HG03280 (cell line): ENCODE results near the gene GIMAP7.
"Not testable (repeated sequence)": the region's sequence is repeated elsewhere in the genome, so short reads cannot be mapped to it uniquely, and the experiment has no call there.

Source experiments
- ATAC-seq: cut with Tn5 transposase; IDR thresholded peaks from one replicate; pipeline ENCODE4 v1.9.1; 2021; ENCODE audit warnings: mild to moderate bottlenecking, moderate library complexity; ENCODE audit not compliant: unreplicated experiment

The GIMAP7 gene

DNA sequence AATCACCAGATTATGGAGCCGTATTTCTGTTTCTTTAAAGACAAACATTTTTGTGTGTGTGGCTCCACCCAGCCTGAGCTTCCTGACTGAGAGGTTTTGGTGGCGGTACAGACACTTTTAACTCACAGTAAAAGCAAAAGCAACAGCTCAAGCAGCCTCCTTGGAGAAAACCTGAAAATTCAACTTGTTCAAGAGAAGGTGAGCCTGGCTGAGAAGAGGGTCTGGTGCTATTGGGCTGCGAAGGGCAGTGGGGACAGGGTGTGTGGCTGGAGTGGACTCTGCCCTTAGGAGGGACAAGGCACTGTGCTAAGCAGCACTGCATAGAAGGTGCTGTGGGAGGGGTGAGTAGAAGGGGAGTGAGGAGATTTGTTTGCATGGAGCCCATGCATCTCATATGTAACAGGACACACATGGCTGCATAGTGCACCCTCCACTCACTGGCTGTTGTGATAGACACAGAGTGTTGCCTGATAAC lies at the start of gene GIMAP7:
GIMAP7 (plus strand) TSS at position 125 of the 475 bp plus-strand sequence. CDS start 5,103 bp downstream, outside the sequence.
- ATAC-seq = peak; percentile 59

DNA sequence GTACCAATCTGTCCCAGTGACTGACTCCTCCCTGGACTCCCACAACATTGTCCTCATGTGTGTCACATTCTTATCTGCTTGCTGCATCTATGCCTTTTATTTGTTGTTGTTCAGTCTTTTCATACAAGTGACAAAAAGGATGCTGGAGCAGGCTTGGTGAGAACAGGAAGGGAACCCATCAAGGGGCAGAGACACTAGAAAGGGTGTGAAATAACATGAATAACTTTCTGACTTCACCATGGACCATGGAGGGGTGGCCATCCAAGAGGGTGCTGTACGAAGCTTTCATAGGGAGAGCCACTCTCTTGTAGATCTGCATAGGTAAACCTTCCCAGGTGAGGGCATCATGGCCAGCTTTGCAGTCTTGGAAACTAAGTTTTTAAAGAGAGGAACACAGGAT lies 49.7 kb upstream of the GIMAP7 start:
- no peak for ATAC-seq

DNA sequence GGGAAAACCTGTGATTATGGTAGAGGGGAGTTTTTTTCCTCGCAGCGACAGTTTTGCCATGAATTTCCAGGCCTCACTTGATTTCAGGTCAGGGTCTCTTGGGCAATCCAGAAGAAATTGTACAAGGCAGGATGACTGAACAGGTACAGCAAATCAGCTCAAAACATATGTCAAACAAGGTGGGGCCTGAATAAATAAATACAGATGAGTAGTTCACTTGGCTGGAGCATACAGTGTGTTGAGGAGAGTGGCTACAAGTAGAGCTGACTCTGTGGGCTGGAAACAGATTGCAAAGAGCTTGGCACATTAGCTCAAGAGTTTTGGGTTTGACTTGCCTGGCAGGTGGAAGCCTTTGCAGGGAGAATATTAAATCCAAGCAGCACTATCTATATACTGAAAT lies 49.3 kb upstream of the GIMAP7 start:
- ATAC-seq = no peak

DNA sequence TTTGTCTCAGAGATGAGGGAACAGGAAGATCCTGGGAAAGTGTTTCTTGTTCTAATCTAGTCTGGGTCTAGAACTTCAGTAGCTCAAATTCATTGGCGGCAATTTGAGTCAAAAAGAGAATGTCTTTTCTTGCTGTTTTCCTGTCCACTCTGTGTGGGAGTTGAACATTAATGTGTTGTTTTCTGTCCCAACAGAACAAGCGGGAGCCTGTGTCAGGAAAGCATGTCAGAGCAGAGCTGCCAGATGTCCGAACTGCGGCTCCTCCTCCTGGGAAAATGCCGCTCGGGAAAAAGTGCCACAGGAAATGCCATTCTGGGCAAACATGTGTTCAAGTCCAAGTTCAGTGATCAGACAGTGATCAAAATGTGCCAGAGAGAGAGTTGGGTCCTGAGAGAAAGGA lies 48.2 kb upstream of the GIMAP7 start:
- ATAC-seq = no peak

DNA sequence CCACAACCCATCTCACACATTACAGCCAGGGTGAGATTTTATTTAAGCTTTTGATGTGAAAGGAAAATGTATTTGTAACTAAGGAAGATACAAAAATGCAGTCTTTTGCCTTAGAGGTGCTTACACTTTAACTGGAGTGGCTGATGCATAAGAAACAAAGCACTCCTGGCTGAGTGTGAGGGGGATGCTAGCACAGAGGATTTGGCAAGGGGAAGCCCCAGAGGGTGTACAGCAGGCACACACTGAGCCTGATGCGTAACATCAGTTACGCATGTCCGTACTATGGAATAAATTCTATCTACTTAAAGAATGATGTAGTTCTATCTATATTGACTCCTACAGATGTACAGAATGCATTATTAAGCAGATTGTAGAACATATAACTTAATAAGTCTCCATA lies 46.4 kb upstream of the GIMAP7 start:
- no peak for ATAC-seq

DNA sequence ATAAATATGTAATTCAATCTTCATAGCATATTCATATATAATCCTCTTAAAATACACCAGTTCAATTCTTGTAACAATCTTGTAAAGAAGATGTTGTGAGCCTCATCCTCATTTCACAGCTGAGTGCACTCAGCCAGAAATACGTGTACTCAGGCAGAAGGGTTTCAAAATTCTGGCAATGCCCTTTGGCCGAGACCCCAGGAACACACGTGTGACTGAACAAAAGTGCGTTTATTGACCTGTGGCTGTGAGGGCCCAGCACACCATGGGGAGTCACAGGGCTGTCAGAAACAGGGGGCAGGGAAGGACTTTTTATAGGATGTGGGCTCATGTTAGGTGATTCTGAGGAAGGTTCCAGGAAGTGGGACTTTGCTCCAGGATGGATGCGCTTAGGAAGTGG lies 42.8 kb upstream of the GIMAP7 start:
- ATAC-seq = no peak

DNA sequence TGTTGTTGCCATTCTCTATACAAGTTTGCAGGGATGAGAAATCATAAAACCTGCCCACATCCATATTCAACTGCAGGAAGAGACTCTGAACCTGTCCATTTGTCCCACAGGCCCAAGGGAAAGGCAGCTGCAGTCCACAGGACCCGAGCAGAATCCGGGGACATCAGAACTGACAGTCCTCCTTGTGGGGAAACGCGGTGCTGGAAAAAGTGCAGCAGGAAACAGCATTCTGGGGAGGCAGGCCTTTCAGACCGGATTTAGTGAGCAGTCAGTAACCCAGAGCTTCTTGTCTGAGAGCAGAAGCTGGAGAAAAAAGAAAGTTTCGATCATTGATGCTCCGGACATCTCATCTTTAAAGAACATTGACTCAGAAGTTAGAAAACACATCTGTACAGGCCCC lies 40.8 kb upstream of the GIMAP7 start:
- ATAC-seq = no peak

DNA sequence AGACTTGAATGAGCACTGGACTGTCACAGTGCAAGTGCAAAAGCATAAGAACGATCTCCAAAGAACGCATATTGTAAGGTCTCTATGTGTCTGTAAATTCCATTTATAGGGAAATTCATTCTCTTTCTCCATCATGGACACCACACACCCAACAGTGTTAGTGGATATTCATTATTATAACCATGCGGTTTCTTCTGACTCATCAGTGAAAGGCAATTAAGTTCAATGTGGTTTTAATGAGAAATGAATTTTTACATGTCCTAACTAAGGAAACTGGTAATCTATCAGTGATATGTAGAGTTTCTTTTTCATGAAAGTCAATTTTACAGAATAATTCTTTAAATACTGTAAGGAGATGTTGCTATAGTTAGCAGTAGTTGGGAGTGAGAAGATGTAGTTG lies 38.4 kb upstream of the GIMAP7 start:
- ATAC-seq = no peak

DNA sequence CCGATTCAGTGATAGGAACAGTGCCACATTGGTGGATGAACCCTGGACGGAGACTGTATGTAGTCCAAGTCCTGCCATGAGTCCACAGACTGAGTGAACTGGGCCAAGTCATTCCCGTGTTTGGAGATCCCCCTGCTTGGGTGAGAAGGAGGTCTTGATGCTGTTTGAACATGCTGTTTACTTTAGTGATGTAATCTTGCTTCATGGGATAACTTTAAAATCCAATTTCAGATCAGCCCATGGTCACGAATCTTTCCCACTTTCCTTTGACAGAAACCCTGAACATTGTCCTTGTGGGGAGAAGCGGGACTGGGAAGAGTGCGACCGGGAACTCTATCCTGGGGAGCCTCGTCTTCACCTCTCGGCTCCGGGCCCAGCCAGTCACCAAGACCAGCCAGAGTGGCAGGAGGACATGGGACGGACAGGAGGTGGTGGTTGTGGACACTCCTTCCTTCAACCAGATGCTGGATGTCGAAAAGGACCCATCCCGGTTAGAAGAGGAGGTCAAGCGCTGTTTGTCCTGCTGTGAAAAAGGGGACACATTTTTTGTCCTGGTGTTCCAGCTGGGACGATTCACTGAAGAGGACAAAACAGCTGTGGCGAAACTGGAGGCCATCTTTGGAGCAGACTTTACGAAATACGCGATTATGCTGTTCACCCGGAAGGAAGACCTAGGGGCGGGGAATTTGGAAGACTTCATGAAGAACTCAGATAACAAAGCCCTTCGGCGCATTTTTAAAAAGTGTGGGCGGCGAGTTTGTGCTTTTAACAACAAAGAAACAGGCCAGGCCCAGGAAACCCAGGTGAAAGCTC lies 37.6 kb upstream of the GIMAP7 start:
- ATAC-seq = no peak

DNA sequence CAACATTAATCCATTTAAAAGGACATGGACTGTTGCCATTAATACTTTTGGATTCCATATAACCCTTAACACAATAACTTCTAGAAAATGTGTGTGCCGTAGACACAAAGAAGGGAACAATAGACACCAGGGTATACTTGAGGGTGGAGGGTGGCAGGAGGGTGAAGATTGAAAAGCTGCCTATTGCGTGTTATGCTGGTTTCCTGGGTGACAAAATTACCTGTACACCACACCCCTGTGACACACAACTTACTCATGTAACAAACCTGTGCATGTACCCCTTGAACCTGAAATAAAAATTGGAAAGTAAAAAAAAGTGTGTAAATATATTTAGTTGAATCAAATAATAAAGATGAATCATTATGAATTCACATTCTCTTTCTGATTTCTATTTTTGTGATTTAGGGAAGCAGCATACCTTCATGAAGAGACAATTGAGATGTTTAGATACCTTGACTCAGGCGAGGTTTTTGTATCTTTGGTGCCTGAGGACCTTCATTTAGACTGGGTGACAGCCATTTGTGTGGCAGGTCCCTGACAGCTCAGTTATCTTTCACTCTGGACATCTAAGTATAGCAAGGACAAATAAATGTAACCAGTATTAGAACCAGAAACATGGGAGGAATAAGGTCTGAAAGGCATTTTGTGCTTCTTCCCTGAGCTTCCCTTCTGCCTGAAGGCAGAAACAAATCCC lies 35.5 kb upstream of the GIMAP7 start:
- no peak for ATAC-seq

DNA sequence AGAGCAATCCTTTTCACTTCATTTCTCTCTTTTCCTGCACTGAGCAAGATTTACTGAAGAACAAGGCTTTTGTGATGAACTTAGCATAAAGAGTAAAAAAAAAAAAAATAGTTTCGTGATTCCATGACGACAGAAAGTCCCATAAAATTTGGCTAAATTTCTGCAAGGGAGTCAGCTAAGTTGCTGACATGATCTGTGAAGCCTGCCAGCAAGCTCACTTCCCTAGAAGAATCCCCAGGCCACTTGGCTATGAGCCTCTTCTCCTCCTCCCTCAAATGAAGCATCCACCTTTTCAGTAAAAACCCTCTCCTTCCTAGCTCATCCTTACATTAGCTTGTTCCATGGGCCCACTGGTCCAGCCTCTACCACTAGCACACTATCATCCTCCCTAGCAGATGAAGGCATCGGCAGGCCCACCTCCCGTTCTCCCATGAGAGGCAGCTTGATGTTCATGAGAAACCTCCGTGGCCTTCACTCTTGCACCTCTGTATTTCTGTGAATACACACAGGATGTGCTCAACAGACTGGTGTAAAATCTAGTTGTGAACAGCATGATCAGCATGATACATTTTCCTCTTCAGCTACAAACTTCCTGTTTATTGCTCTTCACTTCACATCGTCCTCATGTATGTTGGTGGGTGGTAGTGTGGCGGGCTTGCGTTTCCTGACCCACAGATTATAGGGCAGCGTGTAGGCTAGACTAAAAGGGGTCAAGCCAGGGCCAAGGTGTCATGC lies 33.3 kb upstream of the GIMAP7 start:
- no peak for ATAC-seq

DNA sequence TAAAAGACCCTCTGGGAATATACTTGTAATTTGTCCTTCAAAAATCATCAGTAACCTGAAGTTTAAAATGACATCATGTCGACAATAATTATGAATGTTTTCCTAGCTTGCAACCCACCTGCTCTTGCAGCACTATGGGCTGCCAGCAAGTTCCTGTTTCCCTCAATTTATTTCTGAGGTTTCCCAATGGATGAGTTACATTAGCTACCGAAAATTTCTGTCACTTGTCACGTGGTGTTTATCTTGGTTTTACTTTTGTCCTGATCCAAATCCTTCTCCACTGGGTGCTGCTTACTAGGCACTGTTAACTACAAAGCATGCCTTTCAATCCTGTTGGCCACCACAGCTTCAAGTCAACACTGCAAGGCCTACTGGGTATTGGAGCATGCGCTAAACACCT lies 32.8 kb upstream of the GIMAP7 start:
- ATAC-seq = no peak

DNA sequence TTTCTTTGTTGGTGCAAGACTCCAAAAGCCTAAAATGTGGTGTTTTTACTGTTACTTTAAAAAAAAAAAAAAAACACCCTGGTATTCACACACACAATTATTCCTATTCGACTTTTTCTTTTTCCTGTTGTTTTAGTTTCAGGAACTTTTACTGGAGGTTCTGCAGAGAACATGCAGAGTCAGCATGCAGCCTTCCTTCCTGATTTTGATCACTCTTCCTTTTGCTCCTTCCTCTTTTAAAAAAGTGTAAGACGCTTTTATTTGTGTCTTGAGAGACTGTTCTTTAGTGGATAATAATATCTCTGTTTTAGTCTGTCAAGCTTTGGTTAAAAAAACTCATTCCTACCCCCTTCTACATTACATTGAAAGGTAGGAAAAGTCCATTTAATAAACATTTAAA lies 31.2 kb upstream of the GIMAP7 start:
- not testable (repeated sequence) for ATAC-seq

DNA sequence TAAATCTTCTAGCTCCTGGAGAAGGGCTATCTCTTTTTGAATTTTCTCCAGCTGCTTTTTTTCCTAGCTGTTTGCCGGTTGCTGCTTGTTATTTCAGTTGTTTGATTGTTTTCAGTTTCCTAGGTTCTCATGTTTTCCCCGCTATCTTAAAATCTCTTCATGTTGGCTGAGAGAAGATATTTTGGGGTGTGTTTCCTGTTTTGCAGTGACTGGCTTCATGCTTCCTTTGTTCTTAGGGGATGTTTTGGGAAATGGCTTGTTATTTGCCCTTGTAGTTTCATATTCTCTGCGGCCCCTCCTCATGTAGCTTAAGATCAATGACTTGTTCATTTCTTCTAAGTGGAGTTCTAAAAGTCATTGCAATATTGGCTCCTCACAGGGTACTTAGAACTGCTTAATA lies 30.6 kb upstream of the GIMAP7 start:
- not testable (repeated sequence) for ATAC-seq

DNA sequence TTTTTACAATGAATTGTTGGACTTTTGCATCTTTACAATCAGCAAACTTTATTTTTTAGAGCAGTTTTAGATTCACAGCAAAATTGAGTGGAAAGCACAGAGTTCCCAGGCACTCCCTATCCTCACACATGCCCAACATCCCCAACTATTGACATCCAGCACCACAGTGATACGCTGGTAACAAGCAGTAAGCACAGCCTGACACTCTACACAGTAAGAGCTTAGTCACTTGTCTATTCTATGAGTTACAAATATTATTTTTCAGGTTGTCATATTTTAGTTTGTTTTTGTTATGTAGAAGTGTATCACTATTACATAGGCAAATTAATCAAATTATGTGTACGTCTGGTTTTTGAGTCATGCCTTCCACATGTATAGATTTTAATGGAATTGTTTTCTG lies 27.0 kb upstream of the GIMAP7 start:
- no peak for ATAC-seq

DNA sequence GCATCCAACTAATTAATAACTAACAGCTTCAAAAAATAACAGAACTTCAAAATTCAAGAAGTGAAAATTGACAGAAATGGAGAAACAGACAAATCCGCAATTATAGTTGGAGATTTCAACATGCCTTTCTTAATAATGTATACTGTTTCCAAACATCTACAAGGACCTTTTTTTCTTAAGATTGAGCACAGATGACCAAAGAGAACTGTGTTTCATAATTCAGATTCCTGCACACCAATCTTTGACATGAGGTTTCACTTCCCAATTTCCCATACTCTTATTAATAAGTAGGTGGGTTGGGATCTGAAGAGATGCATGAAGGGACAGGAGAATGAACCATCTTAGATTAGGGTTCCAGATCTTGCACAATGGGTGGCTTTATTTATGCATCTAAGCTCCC lies 24.9 kb upstream of the GIMAP7 start:
- ATAC-seq = no peak

DNA sequence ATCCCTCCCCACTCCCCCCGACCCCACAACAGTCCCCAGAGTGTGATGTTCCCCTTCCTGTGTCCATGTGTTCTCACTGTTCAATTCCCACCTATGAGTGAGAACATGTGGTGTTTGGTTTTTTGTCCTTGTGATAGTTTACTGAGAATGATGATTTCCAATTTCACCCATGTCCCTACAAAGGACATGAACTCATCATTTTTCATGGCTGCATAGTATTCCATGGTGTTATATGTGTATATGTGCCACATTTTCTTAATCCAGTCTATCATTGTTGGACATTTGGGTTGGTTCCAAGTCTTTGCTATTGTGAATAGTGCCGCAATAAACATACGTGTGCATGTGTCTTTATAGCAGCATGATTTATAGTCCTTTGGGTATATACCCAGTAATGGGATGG lies 21.2 kb upstream of the GIMAP7 start:
- not testable (repeated sequence) for ATAC-seq

DNA sequence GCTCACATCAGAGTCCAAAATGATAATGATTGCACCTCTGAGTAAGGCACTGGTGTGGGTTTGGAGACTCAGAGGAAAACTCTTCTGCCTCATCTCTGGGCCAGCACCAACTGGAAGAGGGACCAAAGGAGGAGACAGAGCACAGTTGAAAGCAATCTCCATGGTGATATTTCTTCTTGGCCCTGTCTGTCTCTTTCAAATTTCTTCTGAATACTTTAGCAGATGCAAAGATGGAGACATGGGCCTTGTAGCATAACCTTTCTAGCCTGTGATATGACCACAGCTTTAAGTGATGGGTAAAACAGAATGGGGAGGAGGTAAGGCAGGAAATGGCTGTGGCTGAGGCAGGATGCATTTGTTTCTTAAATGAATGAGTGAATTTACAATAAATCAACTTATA lies 12.2 kb upstream of the GIMAP7 start:
- ATAC-seq = no peak

DNA sequence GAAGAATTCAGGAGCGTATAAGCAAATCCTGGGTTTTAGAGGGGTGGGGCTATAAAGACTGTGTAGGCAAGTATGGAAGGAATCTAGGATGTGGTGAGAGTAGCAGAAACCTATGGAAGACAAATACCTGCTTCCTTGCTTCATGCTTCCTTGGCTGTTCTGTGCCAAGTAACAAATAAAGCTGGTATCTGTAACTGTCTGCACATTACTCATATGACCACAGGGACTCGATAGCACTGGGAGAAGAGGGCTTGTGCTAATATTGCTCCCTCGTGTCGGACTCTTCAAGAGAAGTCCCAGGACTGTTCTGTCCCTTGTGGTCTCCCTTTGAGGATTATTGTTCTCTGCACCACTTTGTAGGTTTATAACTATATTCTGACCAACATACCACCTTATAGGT lies 11.5 kb upstream of the GIMAP7 start:
- no peak for ATAC-seq

DNA sequence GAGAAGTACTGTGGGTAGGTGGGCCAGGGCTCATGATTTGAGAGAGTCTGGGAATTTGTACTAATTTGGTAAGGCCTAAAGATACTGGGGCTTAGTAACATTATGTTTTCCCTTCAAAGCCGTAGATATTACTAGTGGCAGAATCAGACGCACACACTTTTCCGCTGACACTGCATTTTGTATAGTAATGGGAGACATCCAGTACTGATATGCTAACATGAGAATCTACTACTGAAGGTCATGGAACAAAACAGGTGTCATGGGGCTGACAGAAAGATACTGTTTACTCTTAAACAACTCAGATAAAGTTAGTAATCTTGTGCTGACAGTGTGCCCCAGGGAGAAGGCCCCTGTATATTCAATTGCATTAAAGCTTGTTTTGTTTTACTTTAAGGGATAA lies 11.1 kb upstream of the GIMAP7 start:
- no peak for ATAC-seq

DNA sequence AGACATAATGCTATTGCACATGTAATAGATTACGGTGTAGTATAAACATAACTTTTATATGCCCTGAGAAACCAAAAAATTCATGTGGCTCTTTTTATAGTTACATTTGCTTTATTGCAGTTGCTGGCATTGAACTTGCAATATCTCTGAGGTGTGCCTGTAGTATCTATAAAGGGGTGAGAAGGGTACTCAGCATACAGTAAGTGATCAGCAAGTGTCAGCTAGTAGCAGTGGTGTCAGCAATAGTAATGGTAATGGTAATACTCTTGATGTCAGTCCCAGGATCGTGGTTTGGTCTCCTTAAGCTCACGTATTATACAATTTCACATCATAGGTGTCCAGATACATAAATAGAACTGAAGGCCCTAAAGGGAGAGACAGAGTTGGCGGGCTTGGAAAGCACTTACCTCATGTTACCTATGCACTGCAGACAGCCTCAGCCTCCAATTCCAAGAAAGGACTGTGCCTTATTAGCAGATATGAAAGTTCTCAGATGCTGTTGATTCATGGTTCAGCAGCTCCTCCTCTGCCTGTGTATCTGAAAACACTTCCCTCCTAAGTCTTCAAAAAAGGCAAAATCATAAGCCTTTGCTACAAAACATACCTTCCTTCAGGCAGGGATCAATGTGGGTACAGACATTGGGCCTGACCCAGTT lies 6.6 kb upstream of the GIMAP7 start:
- ATAC-seq = no peak
